ENCODE results near the gene GRIN2C. TPM values are rescaled to one million over a fixed set of nuclear protein-coding genes. Genes with fewer than 3 reads are reported as not detected.

GRIN2C gene
- total and polyA plus RNA-seq, 2 donors (not counting 1 experiment from before 2014, with no cell fraction given): 0.01 to 0.50 TPM

- TF ChIP-seq EZH2 (IDR thresholded peaks at IDR 0.05; ENCODE audit: low read length, missing control alignments): peak; percentile 92
- no peak for TF ChIP-seq CTCF (conservative IDR thresholded peaks at IDR 0.05 in 1 of 2, IDR thresholded peaks at IDR 0.05 in 1 of 2; ENCODE audit: low read depth in 1 of 2, low read length in 2 of 2)
- Histone ChIP-seq H2AFZ (ENCODE audit: low read length) (no peak overlapping the region), H3K36me3 (ENCODE audit: control insufficient read depth, insufficient read depth, low read length) (no peaks in the 10 kb centered on the region), H3K9ac (ENCODE audit: insufficient read depth, low read length) (no peak overlapping the region), H3K79me2 (ENCODE audit: control insufficient read depth, insufficient read depth, low read length) (no peaks in the 10 kb centered on the region), H3K4me3 (replicated peaks in 1 of 4; ENCODE audit: control extremely low read depth in 1 of 4, insufficient read depth in 1 of 4, low read depth in 3 of 4, low read length in 4 of 4) (no peak overlapping the region), H3K4me2 (ENCODE audit: extremely low read depth, insufficient read depth, low read length) (no peak overlapping the region), H4K20me1 (ENCODE audit: control insufficient read depth, extremely low read depth, insufficient read depth, low read length) (no peaks in the 10 kb centered on the region), H3K4me1 (ENCODE audit: control insufficient read depth, extremely low read depth, insufficient read depth, low read length) (no peaks in the 10 kb centered on the region), H3K27me3 (ENCODE audit: control insufficient read depth, insufficient read depth, low read length) (peaks cover 32% of the 10 kb centered on the region), H3K9me3 (ENCODE audit: control insufficient read depth, insufficient read depth, low read depth, low read length) (no peaks in the 10 kb centered on the region), H3K27ac (ENCODE audit: insufficient read depth, low read length) (no peak overlapping the region)
- no peak for DNase-seq (ENCODE audit: low read depth in 2 of 2)
Observed at GRCh38 chr17:74893936-74894671, 34.4 kb upstream of the GRIN2C start.

GRCh38 chr17:74892974-74893911 lies 33.6 kb upstream of the GRIN2C start, which contains the start of gene FADS6:
Gene FADS6 (minus strand): TSS chr17:74893633. CDS start chr17:74893595, 38 bp downstream.
- no peak within 1 kb of the TSS for H3K4me3 ChIP-seq (replicated peaks in 1 of 4; ENCODE audit: control extremely low read depth in 1 of 4, insufficient read depth in 1 of 4, low read depth in 3 of 4, low read length in 4 of 4)
- TF ChIP-seq EZH2 (IDR thresholded peaks at IDR 0.05; ENCODE audit: low read length, missing control alignments) (peak; percentile 82), CTCF (conservative IDR thresholded peaks at IDR 0.05 in 1 of 2, IDR thresholded peaks at IDR 0.05 in 1 of 2; ENCODE audit: low read depth in 1 of 2, low read length in 2 of 2) (no peak)
- no peak for DNase-seq (ENCODE audit: low read depth in 2 of 2)
- no peak within 1 kb of the TSS for H3K27ac ChIP-seq (ENCODE audit: insufficient read depth, low read length)
- no peaks in the 10 kb centered on the region for H3K36me3 ChIP-seq (ENCODE audit: control insufficient read depth, insufficient read depth, low read length)
- no peak within 1 kb of the TSS for H3K9ac ChIP-seq (ENCODE audit: insufficient read depth, low read length)
- peaks cover 34% of the 10 kb centered on the region for H3K27me3 ChIP-seq (ENCODE audit: control insufficient read depth, insufficient read depth, low read length)
- H2AFZ ChIP-seq (ENCODE audit: low read length): no peak within 1 kb of the TSS
- H3K79me2 ChIP-seq (ENCODE audit: control insufficient read depth, insufficient read depth, low read length): no peaks in the 10 kb centered on the region
- H3K9me3 ChIP-seq (ENCODE audit: control insufficient read depth, insufficient read depth, low read depth, low read length): no peaks in the 10 kb centered on the region
- H3K4me1 ChIP-seq (ENCODE audit: control insufficient read depth, extremely low read depth, insufficient read depth, low read length): no peaks in the 10 kb centered on the region
- H3K4me2 ChIP-seq (ENCODE audit: extremely low read depth, insufficient read depth, low read length): no peak within 1 kb of the TSS
- no peaks in the 10 kb centered on the region for H4K20me1 ChIP-seq (ENCODE audit: control insufficient read depth, extremely low read depth, insufficient read depth, low read length)
